Measurements from ENCODE around the gene SGPP2.
A peak's percentile ranks its signal among the peaks of the same experiment; 100 is the strongest.
"Not testable (repeated sequence)": the region's sequence is repeated elsewhere in the genome, so short reads cannot be mapped to it uniquely, and the experiment has no call there.

The SGPP2 gene, protein sequence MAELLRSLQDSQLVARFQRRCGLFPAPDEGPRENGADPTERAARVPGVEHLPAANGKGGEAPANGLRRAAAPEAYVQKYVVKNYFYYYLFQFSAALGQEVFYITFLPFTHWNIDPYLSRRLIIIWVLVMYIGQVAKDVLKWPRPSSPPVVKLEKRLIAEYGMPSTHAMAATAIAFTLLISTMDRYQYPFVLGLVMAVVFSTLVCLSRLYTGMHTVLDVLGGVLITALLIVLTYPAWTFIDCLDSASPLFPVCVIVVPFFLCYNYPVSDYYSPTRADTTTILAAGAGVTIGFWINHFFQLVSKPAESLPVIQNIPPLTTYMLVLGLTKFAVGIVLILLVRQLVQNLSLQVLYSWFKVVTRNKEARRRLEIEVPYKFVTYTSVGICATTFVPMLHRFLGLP

DNA sequence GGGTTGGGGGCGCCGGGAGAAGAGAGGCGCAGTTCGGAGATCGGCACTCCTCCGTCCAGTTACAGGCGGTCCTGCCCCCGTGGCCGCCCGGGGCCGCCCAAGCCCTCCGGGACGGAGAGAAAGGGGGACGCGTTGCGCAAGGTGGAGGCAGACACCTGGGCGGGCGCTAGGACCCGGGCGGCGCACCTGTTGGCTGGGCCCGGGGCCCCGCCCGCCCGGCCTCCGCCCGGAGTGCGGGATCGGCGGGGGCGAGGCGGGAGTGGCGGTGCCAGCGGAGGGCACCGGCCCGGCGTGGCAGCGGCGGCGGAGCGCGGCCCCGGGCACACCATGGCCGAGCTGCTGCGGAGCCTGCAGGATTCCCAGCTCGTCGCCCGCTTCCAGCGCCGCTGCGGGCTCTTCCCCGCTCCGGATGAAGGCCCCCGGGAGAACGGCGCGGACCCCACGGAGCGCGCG lies at the start of gene SGPP2:
TSS of gene SGPP2 (plus strand) at position 268 of the 453 bp plus-strand sequence. CDS start at position 328, 60 bp downstream.
- peak; percentile 18 for DNase-seq

DNA sequence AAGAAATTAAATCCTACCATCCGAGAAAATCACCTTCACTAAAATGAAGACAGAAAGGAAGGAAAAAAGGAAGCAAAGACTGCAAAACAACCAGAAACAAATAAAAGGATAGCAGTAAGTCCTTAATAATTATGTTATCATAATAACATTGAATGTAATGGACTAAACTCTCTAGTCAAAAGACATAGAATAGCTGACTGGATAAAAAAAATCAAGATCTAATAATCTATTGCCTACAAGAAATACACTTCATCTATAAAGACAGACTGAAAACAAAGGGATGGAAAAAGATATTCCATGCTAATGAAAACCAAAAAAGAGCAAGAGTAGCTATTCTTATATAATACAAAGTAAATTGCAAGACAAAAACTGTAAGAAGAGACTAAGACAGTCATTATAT lies 48.5 kb upstream of the SGPP2 start:
- no peak for DNase-seq

DNA sequence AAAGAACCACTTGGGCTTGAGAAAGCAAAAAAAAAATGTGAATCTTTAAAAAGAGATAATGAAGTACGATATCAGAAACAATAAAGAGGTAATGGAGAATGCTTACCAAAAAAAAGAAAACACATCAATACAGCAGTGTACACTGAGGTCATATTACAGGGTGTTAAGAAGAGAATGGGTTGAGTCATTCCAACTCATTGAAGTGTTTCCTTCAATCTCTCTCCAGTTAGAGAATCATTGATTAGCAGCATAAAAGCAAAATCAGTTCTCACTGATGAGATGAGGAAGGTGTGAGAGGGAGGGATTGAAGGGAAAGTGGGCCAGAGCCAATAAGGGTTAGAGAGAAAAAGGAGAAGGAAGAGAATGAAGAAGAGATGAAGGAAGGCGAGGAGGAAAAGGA lies 43.9 kb upstream of the SGPP2 start:
- no peak for DNase-seq

DNA sequence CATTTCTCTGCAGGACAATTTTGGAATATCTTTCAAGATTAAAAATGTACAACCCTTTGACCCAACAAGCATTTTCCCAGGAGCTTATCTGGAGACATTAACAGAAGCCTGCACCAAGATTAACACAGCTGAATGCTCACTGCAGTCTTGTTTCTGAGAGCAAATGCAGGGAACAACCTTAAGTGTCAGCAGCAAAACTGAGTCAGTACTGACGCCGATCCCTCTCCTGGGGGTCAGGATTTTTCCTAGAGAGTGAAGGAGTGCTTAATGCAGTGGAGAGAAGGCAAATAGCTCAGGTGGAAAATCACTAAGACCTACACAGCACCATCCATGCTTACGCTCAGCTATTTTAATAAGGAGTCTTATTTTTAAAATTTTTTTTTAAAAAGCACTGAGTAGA lies 42.8 kb upstream of the SGPP2 start:
- DNase-seq: no peak

DNA sequence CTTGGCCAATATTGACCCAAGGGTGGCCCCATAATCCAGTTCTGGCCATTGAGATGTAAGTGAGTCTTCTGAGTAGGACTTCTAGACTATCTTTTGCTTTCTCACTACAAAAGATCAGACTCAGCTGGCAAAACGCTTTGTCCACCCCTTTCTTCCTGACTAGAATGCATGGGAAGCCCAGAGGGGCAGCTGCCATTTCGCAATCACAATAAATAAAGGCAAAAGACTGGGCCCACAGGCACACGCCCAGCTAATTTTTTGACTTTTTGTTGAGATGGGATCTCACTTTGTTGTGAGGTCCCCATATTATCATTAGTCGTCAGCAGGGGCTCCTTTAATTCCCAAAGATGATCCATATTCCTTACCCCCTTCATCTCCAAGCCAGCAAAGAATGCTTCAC lies 41.1 kb upstream of the SGPP2 start:
- DNase-seq: no peak

DNA sequence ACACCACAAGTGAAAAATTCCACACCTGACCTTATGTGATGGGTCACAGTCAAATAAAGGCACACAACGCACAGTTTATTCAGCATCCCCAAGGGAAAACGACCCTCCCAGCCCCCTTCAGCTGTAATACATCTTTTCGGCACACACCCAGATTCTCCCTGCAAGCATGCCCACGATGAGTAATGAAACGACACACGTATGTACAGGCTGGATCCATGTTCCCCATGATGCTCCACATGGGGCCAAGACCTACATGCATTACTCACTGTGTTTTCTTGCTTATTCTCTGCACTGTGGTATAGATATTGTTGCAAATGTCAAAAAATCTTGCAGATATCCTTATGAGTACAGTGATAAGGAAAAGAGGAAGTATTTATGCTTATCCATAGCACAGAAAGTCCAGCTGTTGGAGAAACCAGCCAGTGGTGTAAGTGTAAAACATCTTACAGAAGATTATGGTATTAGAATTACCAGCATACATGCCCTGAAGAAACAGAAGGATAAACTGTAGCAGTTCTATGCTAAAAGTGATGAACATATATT lies 32.5 kb upstream of the SGPP2 start:
- DNase-seq: no peak

DNA sequence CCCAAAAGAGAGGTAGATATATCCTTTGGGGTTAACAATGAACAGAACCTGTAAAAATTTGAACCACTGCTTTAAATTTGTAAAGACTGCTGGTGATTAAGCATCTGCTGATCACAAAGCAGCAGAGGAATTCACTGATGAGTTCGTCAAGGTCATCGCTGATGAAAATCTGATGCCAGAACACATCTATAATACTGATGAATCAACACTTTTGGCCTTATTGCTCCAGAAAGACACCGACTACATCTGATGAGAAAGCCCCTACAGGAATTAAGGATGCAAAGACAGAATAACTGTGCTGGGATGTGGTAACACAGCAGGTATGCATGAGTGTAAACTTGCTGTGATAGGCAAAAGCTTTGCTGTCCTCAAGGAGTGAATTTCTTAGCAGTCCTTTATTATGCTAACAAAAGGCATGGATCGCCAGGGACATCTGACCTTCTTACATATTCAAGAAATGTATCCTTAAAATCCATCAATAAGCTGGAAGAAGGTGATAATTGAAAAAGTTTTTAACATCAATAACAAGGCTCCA lies 30.5 kb upstream of the SGPP2 start:
- DNase-seq: no peak

DNA sequence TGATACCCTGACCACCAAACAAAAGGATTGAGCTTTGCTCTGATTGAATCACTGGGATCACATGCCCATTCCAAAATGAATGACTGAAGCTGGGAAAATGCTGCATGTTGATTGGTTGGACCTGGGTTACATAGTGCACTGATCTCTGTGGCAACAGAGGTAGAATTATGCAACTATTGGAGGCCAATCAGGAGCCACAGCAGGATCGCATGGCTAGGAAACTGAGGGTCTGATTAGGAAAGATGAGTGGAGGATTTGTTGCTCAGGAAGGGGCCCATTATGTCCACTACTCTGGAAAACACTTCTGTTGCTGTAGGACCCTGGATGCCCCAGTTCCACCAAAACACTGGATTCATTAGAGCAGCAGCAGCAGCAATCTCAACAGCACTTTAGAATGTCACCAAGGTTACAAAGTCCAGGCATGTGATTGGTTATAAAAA lies 25.9 kb upstream of the SGPP2 start:
- no peak for DNase-seq

DNA sequence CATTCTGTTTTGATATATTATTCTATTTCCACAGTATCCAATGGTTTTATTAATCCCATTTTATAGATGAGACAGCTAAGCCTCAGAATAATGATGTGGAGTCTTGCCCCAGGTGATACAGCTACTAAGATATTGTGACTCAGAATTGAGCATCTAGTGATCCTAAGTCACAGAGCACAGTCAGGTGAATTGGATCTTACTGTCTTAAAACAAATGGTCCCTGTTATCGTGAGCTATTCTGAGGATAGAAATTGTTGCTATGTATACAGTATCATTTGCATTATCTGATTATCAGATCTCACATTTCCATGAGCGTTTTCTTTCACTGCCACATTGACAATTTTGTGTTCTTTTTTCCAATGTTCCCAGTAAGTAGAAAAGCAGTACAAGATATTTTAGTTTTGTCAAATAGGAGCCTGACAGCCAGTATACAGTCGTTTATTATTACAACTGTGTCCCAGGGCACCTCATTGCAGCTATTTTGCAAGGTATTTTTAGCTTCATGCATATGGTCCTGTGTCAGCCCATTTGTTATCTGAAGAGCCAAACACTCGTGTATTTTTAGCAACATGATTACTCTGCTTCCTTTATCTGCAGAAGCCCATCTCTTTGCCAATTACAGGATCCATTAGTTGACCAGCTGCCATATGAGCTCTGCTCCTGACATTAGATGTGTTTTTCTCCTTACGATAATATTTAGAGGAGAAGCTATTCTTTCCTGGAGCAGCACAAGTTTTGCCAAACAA lies 25.1 kb upstream of the SGPP2 start:
- no peak for DNase-seq

DNA sequence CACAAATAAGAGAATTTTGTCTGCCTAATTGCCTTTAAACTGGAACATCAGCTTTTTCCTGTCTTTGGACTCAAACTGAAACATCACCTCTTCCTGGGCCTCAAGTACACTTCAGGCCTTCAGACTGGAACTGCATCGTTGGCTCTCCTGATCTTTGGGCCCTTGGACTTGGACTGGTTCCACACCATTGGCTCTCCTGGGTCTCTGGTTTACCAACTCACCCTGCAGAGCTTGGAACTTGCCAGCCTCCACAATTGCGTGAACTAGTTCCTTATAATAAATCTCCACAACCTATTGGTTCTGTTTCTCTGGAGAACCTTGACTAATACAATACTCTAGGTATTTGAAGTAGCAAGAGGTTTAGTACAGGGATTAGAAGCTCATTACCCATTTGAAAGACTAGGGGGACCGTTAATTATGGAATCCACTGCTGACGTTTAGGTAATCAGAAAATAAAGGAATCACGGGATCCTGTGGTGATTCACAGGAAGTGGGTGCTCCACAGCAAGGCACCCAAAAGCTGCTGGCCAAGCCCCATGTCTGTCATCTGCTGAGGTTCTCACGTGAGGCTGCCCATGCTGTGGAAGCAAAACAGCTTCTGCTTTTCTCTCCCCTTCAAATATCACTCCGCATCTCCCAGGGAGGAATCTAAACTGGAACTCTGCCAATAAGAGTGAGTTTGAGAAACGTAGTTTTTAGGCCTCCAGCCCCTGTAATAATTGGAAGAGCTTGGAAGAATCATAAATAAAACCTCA lies 20.0 kb upstream of the SGPP2 start:
- DNase-seq: no peak

DNA sequence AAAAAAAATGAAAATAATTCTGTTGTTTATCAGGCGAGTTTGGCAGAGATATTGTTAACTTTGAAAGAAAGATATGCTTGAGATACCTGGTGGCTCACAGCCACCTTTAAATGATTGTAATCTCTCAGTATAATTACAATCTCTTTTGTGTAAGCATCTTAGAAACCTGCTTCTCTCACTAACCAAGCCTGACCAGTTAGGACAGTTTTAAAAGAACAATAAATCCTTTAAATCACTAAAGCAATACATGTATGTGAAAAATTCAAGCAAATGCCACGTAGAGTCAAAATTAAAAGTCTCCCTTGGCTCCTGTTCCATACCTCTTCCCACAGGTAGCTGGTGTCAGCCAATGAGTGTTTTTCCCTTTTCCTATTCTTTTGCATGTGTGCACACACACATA lies 15.7 kb upstream of the SGPP2 start:
- DNase-seq: no peak

DNA sequence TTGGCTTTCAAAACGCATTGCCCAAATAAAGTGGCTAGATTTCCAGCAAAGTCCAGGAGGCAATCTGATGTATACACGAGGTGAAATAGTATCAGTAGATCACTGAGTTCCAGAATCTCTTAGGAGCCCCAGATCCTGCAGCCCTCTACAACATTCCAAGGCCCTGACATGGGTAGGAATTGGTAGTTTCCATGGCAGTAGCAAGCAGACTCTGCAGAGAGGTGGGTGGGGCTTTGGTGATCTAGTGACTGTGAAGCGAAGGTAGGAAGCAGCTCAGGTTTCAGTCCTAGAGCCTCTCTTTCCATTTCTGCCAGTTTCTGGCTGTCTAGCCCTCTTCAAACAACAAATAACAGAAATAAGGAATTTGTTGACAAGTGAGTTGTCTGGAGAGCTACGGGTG lies 13.8 kb upstream of the SGPP2 start:
- no peak for DNase-seq

DNA sequence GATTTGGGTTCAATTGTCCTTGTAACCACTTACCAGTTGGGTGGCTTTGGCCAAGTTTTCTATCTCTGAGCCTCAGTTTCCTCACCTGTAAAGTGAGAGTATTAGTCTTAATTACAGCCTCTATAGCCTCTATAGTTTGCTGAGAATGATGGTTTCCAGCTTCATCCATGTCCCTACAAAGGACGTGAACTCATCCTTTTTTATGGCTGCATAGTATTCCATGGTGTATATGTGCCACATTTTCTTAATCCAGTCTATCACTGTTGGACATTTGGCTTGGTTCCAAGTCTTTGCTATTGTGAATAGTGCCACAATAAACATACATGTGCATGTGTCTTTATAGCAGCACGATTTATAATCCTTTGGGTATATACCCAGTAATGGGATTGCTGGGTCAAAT lies 12.0 kb upstream of the SGPP2 start:
- DNase-seq: not testable (repeated sequence)

DNA sequence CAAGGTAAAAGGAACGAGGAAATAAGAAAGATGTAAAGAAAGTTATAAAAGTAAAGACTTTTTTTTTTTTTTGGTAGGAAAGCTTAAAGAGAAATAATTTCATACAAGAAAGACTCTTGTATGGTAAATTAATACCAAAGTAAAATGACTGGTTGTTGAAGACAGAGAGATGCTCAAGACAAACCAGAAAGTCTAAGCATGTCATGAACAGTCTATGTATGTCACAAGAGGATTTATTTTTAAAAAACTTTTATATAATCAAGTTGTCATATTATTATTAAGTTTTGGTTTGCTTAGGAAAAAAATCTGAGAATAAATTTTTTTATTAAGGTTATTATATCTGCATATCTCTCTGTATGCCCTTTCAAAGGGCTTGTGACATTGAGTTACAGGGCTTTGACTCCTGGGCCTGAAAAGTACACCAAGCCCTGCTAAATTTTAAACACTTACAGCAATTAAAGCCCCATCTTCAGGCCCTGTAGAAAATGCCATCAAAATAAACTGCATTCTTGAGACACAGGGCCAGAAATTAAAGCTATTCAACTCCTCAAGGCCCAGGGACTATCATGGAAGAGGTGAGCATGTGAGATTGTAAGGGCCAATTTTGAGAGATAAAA lies 10.9 kb upstream of the SGPP2 start:
- no peak for DNase-seq

DNA sequence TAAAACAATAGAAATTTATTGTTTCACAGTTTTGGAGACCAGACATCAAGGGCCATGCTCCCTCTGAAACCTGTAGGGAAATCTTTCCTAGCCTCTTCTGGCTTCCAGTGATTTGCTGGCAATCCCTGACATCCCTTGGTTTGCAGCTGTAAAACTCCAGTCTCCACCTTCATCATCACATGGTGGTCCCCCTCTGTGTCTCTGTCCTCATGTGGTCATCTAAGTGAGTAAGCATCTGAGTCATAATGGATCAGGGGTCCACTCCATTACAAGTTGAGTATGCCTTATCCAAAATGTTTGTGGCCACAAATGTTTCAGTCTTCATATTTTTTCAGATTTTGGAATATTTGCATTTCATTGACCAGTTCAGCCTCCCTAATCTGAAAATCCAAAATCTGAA lies 5.6 kb upstream of the SGPP2 start:
- no peak for DNase-seq

DNA sequence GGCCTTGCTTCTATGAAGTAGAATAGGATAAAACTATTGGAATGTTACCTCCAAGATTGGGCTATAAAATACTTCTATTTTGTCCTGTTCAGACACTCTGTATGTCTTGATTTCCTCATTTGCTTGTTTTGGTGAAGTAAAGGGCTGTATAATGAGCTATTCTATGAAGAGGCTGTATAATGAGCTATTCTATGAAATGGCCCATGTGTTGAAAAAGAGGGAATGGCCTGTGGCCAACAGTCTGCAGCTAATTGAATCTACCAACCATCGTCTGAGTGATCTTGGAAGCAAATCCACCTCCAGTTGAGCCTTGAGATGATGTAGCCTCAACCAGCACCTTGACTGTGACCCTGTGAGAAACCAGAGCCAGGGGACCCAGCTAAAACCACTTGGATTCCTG lies 3.8 kb upstream of the SGPP2 start:
- DNase-seq: no peak

DNA sequence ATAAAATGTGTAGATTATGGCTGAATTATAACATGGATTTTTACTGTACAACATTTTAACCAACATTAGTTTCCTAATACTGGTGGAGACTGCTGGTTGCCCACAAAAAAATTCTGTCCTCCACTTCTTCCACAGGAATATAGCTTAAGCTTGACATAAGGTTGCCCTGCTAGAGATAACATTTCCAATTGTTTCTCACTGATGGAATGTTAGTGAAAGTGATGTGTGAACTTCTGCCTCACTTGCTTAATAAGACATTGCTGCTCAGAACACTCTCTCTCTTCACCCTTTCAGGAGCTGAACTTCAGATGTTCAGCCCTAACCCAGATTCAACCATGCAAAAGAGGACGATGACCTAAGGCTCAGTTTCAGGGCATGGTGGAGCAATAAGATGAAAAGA lies 2.7 kb upstream of the SGPP2 start:
- no peak for DNase-seq

DNA sequence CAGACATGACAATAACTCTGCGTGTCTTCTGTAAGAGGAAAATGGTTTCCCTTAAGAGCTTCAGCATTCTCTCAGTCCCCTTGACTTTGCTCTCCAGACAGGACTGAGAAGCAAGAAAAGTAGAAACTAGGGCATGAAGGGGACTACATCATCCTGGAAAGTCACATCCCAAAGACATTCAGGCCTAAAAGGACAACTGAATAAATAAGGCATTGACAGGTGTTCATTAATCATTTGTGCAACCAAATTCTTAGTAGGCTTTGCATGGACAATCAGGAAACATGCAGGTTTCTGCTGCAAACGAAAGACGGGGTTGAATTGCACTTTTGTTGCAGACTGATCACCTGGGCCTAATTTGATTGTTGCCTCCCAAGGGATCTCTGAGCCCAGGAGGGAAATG lies 1.2 kb upstream of the SGPP2 start:
- no peak for DNase-seq

DNA sequence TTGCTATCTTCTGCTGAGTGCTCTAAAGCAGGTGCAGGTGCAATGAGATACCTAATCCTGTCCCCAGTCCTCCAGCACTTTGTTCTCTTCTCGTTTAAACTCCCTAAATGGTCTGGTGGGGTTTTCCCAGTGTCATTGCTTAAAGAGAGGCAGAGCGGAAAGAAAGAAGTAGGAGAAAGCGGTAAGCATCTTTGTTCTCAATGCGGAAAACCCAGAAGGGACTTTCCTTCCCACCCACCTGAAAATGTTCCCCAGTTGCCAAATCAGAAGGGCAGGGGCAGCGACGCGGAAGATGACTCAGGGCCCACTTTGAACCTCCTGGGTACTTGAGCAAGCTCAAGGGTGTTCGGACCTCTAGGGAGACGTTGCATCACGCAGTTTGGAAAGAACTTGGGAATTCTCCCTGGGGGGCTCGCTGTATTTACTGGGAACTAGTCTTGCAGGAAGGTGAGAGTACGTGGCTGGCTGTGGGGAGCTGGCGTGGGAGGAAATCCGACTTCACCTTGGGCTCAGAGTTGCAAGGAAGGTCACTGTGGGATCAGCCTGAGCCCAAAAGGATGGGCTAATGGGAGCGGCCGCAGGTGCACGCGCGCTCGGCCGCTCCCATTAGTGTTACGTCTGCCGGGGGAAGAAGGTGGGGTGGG lies 589 bp upstream of the SGPP2 start:
- DNase-seq: peak; percentile 30

DNA sequence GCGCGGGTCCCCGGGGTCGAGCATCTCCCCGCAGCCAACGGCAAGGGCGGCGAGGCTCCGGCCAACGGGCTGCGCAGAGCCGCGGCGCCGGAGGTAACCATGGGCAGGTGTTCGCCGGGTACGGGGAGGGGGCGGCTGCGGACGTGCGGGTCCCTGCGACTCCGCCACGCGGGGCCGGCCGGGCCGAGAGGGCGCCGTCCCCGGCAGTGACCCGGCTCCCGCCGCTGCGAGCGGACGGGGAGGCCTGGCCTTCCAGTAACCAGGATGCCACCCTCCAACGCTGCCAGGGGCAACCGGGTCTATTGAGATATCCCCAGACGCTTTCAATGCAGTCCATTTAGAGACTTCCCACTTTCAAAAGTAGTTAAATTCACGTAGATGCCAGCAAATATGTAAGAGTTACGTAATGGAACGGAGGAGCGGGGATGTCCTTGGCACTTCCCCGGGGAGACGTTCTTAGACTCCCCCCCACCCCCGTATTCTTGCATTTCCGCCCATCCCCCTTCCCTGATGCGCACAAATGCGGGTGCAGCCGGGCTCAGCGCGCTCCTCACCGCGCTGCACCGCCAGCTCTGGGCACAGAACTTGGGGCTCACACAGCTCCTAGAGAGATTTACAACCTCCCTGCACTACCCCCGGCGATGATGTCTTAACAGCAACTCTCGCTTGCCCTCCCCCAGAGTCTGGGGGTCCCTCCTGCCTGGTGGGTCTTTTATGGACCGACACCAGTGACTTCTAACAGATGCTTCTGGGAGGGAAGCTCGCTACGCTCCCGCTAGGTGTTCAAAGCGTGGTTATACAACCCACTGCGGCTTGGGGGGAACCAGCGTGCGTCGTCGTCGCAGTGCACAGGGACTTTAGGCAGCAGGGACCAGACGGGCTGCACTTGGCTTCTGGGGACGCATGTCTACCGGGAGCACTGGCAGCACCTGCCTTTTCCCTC lies 657 bp downstream of the SGPP2 start:
- DNase-seq: peak; percentile 32
